HG03103 (cell line): ENCODE results near the gene PSD4.
A peak's percentile ranks its signal among the peaks of the same experiment; 100 is the strongest.

Experiments
- ATAC-seq: cut with Tn5 transposase; IDR thresholded peaks from one replicate; pipeline ENCODE4 v1.9.1; 2021; ENCODE audit warnings: low read depth; ENCODE audit not compliant: unreplicated experiment

PSD4 gene

DNA sequence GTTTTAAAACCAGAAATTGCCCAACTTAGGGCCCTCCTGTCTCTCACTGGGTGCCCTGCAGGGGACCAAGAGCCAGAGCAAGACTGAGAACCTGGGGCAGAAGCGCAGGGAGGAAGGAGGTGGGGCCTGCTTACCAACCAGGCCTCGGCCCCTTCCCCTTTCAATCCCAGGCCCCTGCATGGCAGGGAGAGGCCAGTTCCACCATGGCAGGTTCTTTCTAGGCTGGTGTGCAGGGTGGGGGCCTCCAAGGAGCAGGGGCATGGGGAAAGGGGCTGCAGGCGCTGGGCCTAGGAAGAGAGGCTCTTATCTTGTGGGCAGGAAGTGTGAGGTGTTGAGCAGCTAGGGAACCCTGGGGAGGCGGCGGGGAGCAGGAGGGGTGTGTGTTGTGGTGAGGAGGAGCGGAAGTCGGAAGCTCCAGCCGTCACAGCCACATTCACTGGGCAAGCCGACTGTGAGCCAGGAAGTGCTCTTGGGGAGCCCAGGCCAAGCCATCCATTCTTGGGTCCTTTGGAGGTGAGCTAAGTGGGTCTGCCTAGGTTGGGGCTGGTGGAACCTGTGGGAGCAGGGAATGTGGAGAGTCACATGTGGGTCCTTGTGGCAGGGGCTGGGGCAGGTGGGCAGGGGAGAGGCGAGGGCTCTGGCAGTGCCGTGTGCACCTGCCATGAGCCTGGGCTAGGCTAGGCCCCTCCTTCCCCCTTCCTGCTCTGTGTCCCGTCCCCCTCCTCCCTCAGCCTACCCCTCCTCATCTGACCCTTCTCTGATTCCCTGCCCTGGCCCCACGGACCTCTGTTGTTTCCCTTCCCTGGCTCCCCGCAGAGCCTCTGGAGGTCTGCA, at the start of gene PSD4:
Gene PSD4 (plus strand): TSS at position 430 of the 834 bp plus-strand sequence. CDS start 8,486 bp downstream, outside the sequence.
- ATAC-seq, result peak; percentile 72

- peak; percentile 55 for ATAC-seq
Measured at GRCh38 chr2:113124181-113124961, 49.4 kb upstream of the PSD4 start.

DNA sequence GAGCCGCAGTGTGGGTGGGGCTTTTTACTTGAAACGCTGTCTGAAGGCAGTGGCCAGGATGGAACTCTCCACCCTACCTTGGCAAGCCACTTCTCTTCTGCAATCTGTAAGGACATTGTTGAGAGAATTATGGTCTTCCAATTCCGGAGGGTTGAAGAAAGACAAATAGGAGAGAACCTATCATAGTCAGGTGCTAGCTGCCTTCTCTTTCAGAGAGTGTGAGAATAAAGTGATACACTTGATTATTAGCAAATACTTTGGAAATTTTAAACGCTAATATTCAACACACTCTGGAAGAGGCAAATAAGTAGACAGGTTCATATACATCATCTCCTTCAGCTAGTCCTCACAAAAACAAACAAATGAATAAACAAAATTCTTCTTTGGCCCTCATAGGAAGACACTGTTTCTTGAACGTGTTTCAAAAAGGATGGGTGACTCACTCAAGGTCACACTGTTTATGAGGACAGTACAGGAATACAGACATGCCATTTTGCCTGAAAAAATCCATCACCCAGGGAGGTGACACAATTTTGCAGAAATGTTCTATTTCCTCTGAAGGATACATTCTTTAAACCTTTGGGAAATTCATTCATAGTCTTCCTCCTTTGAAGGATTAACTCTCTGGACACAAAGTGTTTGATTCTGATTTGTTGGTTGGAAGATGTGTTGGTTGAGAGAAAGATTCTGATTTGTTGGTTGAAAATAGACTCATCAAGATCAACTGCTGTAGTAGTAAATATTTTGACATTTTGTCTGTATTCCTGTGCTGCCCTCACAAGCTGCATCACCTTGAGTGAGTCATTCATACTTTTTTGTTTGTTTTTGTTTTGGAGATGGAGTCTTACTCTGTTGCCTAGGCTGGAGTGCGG, 48.6 kb upstream of the PSD4 start:
- no peak for ATAC-seq

DNA sequence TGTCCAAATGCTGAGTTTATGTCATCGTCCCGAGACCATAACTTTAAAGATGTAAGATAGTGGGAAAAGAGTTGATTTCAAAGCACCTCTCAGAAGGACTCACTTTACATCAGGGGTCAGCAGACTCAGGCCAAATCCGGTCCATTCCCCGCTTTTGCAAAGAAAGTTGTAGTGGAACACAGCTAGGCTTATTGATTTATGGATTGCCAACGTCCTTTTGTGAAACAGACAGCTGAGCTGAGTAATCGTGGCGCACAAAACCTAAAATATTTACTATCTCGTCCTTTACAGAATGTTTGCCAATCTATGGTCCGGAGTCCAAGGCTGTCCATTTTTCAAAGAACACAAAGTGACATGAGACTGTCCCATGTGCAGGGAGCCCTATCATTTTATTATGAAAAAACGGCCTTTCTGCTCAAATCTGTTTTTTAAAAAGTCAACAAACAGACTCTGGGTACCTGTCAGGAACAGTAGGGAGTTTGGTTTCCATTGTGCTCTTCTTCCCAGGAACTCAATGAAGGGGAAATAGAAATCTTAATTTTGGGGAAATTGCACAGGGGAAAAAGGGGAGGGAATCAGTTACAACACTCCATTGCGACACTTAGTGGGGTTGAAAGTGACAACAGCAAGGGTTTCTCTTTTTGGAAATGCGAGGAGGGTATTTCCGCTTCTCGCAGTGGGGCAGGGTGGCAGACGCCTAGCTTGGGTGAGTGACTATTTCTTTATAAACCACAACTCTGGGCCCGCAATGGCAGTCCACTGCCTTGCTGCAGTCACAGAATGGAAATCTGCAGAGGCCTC, 46.7 kb upstream of the PSD4 start, which contains the start of gene IL1RN:
Gene IL1RN (plus strand): TSS at position 754 of the 801 bp plus-strand sequence. CDS start 27 bp downstream, at position 781.
- ATAC-seq, result no peak

GRCh38 chr2:113127646-113128570, 45.9 kb upstream of the PSD4 start:
- no peak for ATAC-seq

- no peak for ATAC-seq
Measured at GRCh38 chr2:113129519-113130078, 44.2 kb upstream of the PSD4 start.

GRCh38 chr2:113131352-113132185, 42.2 kb upstream of the PSD4 start:
- ATAC-seq, result no peak

DNA sequence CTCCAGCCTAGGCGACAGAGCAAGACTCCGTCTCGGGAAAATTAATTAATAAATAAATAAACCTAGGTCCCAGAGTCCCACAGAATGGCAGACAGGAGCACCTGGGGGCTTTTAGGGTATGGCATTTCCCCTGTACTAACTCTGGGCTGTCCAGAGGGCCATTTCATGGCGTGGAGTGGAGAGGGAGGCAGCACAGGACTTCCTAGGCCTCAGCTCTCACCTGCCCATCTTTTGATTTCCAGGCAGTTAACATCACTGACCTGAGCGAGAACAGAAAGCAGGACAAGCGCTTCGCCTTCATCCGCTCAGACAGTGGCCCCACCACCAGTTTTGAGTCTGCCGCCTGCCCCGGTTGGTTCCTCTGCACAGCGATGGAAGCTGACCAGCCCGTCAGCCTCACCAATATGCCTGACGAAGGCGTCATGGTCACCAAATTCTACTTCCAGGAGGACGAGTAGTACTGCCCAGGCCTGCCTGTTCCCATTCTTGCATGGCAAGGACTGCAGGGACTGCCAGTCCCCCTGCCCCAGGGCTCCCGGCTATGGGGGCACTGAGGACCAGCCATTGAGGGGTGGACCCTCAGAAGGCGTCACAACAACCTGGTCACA, 41.3 kb upstream of the PSD4 start:
- ATAC-seq, result no peak

DNA sequence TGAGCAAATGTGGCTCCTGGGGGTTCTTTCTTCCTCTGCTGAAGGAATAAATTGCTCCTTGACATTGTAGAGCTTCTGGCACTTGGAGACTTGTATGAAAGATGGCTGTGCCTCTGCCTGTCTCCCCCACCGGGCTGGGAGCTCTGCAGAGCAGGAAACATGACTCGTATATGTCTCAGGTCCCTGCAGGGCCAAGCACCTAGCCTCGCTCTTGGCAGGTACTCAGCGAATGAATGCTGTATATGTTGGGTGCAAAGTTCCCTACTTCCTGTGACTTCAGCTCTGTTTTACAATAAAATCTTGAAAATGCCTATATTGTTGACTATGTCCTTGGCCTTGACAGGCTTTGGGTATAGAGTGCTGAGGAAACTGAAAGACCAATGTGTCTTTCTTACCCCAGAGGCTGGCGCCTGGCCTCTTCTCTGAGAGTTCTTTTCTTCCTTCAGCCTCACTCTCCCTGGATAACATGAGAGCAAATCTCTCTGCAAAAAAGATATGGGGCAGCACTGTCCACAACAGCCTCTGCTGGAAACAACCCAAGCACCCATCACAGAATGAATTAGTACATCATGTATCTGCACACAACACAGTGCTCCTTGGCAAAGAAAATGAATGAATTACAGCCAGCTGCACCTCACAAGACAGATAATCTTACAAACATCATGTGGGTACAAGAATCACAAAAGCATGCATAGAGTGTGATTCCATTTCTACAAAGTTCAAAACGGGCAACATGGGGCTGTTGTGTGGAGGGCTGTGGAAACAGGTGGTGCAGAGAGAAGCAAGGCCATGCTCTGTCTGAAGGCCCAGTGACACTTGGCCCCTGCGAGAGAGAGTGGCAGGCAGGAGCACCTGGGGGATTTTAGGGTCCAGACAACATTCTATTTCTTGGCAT, 39.8 kb upstream of the PSD4 start:
- ATAC-seq, result no peak

DNA sequence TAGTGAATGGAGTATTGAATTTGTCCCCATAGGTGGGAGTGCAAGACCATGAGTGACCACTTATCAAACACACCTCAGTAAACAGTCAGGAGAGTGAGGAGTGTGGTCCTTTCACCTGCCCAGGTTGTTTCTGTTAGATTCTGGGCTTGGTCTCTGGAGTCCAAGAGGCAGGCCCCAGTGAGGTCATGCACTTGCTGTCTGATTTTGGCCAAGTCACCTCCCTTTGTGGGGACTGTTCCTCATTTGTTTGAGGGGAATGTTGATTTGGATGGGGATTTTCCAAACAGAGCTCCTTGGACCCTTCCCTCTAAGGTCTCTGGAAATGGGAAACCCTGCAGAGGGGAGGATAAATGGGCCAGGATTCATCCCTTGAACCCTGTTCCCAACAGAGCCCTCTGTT, 39.1 kb upstream of the PSD4 start:
- no peak for ATAC-seq

GRCh38 chr2:113135317-113135716, 38.5 kb upstream of the PSD4 start:
- ATAC-seq, result no peak

- ATAC-seq, result no peak
Measured at GRCh38 chr2:113136828-113137775, 36.7 kb upstream of the PSD4 start.

GRCh38 chr2:113137827-113138226, 35.9 kb upstream of the PSD4 start:
- no peak for ATAC-seq

GRCh38 chr2:113138428-113139322, 35.1 kb upstream of the PSD4 start:
- ATAC-seq, result no peak
